GM12874 (cell line): ENCODE measurements around the gene TMED3.

ENCODE experiments used
- CTCF ChIP-seq: IDR thresholded peaks from 2 replicates; pipeline ENCODE4 v1.5.1; 2011; ENCODE audit warnings: low read depth, mild to moderate bottlenecking, control low read depth, low read length, moderate library complexity; ENCODE audit not compliant: insufficient read depth

Gene TMED3

GRCh38 chr15:79365765-79366164 is 54.9 kb downstream of the TMED3 start:
- TF ChIP-seq CTCF, result no peak

- no peak for TF ChIP-seq CTCF
These were observed 55.8 kb downstream of the TMED3 start for GRCh38 chr15:79366691-79367090.

GRCh38 chr15:79370716-79371115 is 59.8 kb downstream of the TMED3 start:
- TF ChIP-seq CTCF, result no peak

- no peak for TF ChIP-seq CTCF
These were observed 60.7 kb downstream of the TMED3 start for GRCh38 chr15:79371591-79371990.

- no peak for TF ChIP-seq CTCF
These were observed 61.5 kb downstream of the TMED3 start for GRCh38 chr15:79372428-79372827.
